Ovary (tissue), 9 donors: ENCODE results near the gene CCDC71L. TPM values are rescaled to one million over a fixed set of nuclear protein-coding genes. Genes with fewer than 3 reads are reported as not detected.

Source experiments
- DNase-seq, 5 donors: peaks; one replicate each; pipeline ENCODE4 v3.0.0-alpha.2; 2019 to 2020
- H3K27ac ChIP-seq, 2 donors: fragments of 200-600 bp; one replicate each; pipeline versions ENCODE4 v1.5.1 to v1.8.0; 2019 to 2022
- H3K27me3 ChIP-seq: fragments of 200-600 bp; one replicate; pipeline ENCODE4 v1.8.0; 2022
- H3K36me3 ChIP-seq: fragments of 200-600 bp; sonication (generic); one replicate; pipeline ENCODE4 v1.5.1; 2019
- H3K4me1 ChIP-seq: one replicate; pipeline ENCODE4 v1.8.1; 2013; ENCODE audit warnings: mild to moderate bottlenecking, moderate library complexity; ENCODE audit not compliant: insufficient read depth
- H3K4me3 ChIP-seq: fragments of 200-600 bp; sonication (generic); one replicate; pipeline ENCODE4 v1.5.1; 2017
- H3K9me3 ChIP-seq, 2 donors: fragments of 200-600 bp in 1 of 2; sonication (generic) in 1 of 2; one replicate each; pipeline versions ENCODE4 v1.5.1 to v1.8.1; 2013 to 2019; ENCODE audit warnings: mild to moderate bottlenecking in 1 of 2, moderate library complexity in 1 of 2
- CTCF ChIP-seq, 3 donors: fragments of 450-650 bp in 2 of 3; fragments of 200-600 bp in 1 of 3; IDR thresholded peaks; one replicate each; pipeline versions ENCODE4 v1.5.1 to v1.8.0; 2016 to 2022; ENCODE audit warnings: antibody characterized with exemption in 3 of 3, mild to moderate bottlenecking in 1 of 3
- EP300 ChIP-seq: sonication (generic); formaldehyde crosslinking; IDR thresholded peaks from one replicate; pipeline ENCODE4 v1.6.1; 2017; ENCODE audit warnings: antibody characterized with exemption
- POLR2A ChIP-seq: fragments of 450-650 bp; IDR thresholded peaks from one replicate; pipeline ENCODE4 v1.6.1; 2017; ENCODE audit warnings: antibody characterized with exemption, mild to moderate bottlenecking, moderate library complexity
- WGBS, 3 donors: extraction: QIAGEN DNeasy Blood & Tissue Kit in 1 of 3; methylation state at CpG; one replicate each; pipeline versions ENCODE4 v1.1.5 to v1.1.7; 2013 to 2017; 5-methylcytosine and 5-hydroxymethylcytosine counted together
- intact Hi-C, 4 donors: fragments of 100-400 bp; cut with DNase I; formaldehyde crosslinking; loops; one replicate each; pipeline versions ENCODE4 v1.11.0 to v1.15.1; 2022 to 2023
- polyA plus RNA-seq, 2 donors: library from polyadenylated mRNA; stranded (reverse); fragments of 200-250 nt in 1 of 2; fragments of 350-450 nt in 1 of 2; fragmentation: Illumina TruSeq in 1 of 2; extraction: RNeasy Lipid Tissue Mini Kit (QIAGEN cat#74804) in 1 of 2; gene quantifications; one replicate each; pipeline ENCODE4 v1.2.3, GENCODE V29; 2013 to 2014
- total RNA-seq, 7 donors: library from RNA; depleted of rRNA in 2 of 7; stranded (reverse); fragments of >200 nt in 2 of 7; fragmentation: NEBNext Ultra II Directional in 3 of 7; extraction: Animal tissue kit (Norgen Biotek cat#: 25700) in 3 of 7; gene quantifications; one replicate each; pipeline versions ENCODE4 v1.1.0 to v1.2.4, GENCODE V29; 2016 to 2023
- donor health status: DM: no; HTN: no; CAD: no; lungs with moderate emphysema.
- donor health status: DM: no; HTN: no; CAD: no.
- donor health status: Bipolar disorder and iron deficiency.
- donor health status: DM: yes; HTN: yes; CAD: no.
- donor health status: DM: no; HTN: no; CAD: no.
- donor health status: DM: yes; HTN: yes; CAD: no.

Gene CCDC71L
- total and polyA plus RNA-seq, 9 donors = 9.9 to 77.1 (median 18.5) TPM

- H3K27me3 ChIP-seq = no peaks in the 10 kb centered on the region
- WGBS, 3 donors = 78 to 85% (median 83%) methylated on average over 2 of the region's 2 CpGs
- H3K27ac ChIP-seq = no peak overlapping the region
- H3K36me3 ChIP-seq = no peaks in the 10 kb centered on the region
- TF ChIP-seq POLR2A = no peak
- no peak for TF ChIP-seq CTCF (IDR thresholded peaks at IDR 0.05)
- H3K4me1 ChIP-seq = no peaks in the 10 kb centered on the region
- no peak overlapping the region for H3K4me3 ChIP-seq
- intact Hi-C loops = loop anchor here in 1 of 4 donors (10.0 kb wide), 1 partner anchor 109 kb away; no protein-coding TSS in a partner anchor
- DNase-seq = no peak
- no peaks in the 10 kb centered on the region for H3K9me3 ChIP-seq
These were observed 7.5 kb downstream of the CCDC71L start for GRCh38 chr7:106653488-106653887.

DNA sequence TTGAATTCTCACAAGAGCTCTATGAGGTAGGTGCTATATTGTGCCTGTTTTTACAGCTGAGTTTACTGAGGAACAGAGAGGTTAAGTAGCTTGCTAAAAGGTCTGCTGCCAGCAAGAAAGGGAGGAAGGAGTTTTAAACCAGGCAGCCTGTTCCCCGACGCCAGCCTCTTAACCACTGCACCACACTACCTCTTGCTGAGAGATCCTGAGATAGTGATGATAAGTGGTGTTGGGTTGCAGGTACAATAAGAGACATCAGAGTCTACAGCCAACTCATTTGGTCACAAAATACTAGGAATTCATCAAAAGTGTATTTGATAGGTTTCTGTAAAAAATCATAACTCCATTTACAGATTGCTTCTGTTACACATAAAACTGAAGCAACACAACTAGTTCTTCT, 8.0 kb downstream of the CCDC71L start:
- WGBS, 3 donors = 82 to 87% (median 85%) methylated on average over 2 of the region's 2 CpGs
- no peak for DNase-seq
- Histone ChIP-seq H3K4me3 (no peak overlapping the region), H3K27ac (no peak overlapping the region), H3K9me3 (no peaks in the 10 kb centered on the region), H3K36me3 (no peaks in the 10 kb centered on the region), H3K4me1 (no peaks in the 10 kb centered on the region), H3K27me3 (no peaks in the 10 kb centered on the region)
- intact Hi-C loops = loop anchor here in 1 of 4 donors (10.0 kb wide), 1 partner anchor 108 kb away; no protein-coding TSS in a partner anchor
- TF ChIP-seq CTCF (IDR thresholded peaks at IDR 0.05) (no peak), EP300 (no peak), POLR2A (no peak)

GRCh38 chr7:106652092-106652491, 8.9 kb downstream of the CCDC71L start:
- TF ChIP-seq POLR2A (no peak), EP300 (no peak), CTCF (IDR thresholded peaks at IDR 0.05) (no peak)
- intact Hi-C loops = loop anchor here in 1 of 4 donors (10.0 kb wide), 1 partner anchor 107 kb away; no protein-coding TSS in a partner anchor

DNA sequence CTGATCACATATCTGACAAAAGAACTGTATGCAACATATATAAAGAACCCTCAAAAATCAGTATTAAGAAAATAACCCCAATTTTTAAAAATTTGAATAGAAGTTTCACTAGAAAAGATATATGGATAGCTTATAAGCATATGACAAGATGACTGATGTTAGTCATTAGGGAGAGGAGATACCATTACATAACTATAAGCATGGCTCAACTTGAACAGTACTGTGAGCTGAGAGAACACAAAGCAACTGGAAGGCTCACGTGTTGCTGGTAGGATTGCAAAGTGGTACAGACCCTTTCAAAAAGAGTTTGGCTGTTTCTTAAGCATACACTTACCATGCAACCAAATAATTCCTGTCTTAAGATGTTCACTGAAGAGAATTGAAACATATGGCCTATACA, 14.7 kb downstream of the CCDC71L start:
- no peaks in the 10 kb centered on the region for H3K9me3 ChIP-seq
- H3K4me1 ChIP-seq = no peaks in the 10 kb centered on the region
- TF ChIP-seq POLR2A (no peak), CTCF (IDR thresholded peaks at IDR 0.05) (no peak), EP300 (no peak)
- intact Hi-C loops = no loop called here
- no peaks in the 10 kb centered on the region for H3K27me3 ChIP-seq
- no peak overlapping the region for H3K4me3 ChIP-seq
- DNase-seq = no peak
- 76 to 84% (median 82%) methylated on average over 1 of the region's 1 CpG for WGBS, 3 donors
- no peaks in the 10 kb centered on the region for H3K36me3 ChIP-seq
- H3K27ac ChIP-seq = no peak overlapping the region

More at GRCh38 chr7:106652092-106652491, 8.9 kb downstream of the CCDC71L start:
- Histone ChIP-seq H3K27ac (no peak overlapping the region), H3K36me3 (no peaks in the 10 kb centered on the region), H3K27me3 (no peaks in the 10 kb centered on the region), H3K4me3 (no peak overlapping the region), H3K9me3 (no peaks in the 10 kb centered on the region), H3K4me1 (no peaks in the 10 kb centered on the region)
- DNase-seq = no peak
